Heart left ventricle (tissue), 16 donors: ENCODE measurements around the gene ZNF17. TPM values are rescaled to one million over a fixed set of nuclear protein-coding genes. Genes with fewer than 3 reads are reported as not detected.
A peak's percentile ranks its signal among the peaks of the same experiment; 100 is the strongest.

Experiments used
- ATAC-seq, 4 donors: fragments of 200-7000 bp; cut with Tn5 transposase; one replicate each; pipeline ENCODE4 v1.9.1; 2020 to 2022; ENCODE audit warnings: moderate library complexity in 4 of 4, mild to moderate bottlenecking in 3 of 4, moderate number of reproducible peaks in 1 of 4
- DNase-seq, 5 donors: peaks; one replicate each; pipeline ENCODE4 v3.0.0-alpha.2; 2020
- H3K27ac ChIP-seq, 12 donors: fragments of 200-600 bp; sonication (generic) in 4 of 12; one replicate each; pipeline versions ENCODE4 v1.5.0 to v1.8.0; 2016 to 2022; ENCODE audit warnings: mild to moderate bottlenecking in 2 of 12
- H3K27me3 ChIP-seq, 9 donors: fragments of 200-600 bp; sonication (generic) in 2 of 9; one replicate each; pipeline versions ENCODE4 v1.5.1 to v1.8.0; 2016 to 2022; ENCODE audit warnings: mild to moderate bottlenecking in 3 of 9
- H3K36me3 ChIP-seq, 9 donors: fragments of 200-600 bp; sonication (generic) in 2 of 9; one replicate each; pipeline versions ENCODE4 v1.5.0 to v1.8.0; 2018 to 2022; ENCODE audit warnings: mild to moderate bottlenecking in 2 of 9
- H3K4me1 ChIP-seq, 12 donors: fragments of 200-600 bp; sonication (generic) in 4 of 12; one replicate each; pipeline versions ENCODE4 v1.5.0 to v1.8.0; 2016 to 2022; ENCODE audit warnings: mild to moderate bottlenecking in 3 of 12
- H3K4me3 ChIP-seq, 12 donors: fragments of 200-600 bp; sonication (generic) in 4 of 12; one replicate each; pipeline versions ENCODE4 v1.5.0 to v1.8.0; 2017 to 2022; ENCODE audit warnings: mild to moderate bottlenecking in 9 of 12, moderate library complexity in 4 of 12
- H3K9me3 ChIP-seq, 12 donors: fragments of 200-600 bp; sonication (generic) in 4 of 12; one replicate each; pipeline versions ENCODE4 v1.5.0 to v1.8.0; 2016 to 2022; ENCODE audit warnings: mild to moderate bottlenecking in 1 of 12
- POLR2A ChIP-seq, 2 donors: fragments of 450-650 bp; IDR thresholded peaks; one replicate each; pipeline ENCODE4 v1.6.1; 2017; ENCODE audit warnings: antibody characterized with exemption in 2 of 2, mild to moderate bottlenecking in 2 of 2, moderate library complexity in 2 of 2
- WGBS, 4 donors: extraction: QIAGEN DNeasy Blood & Tissue Kit in 2 of 4; methylation state at CpG; one replicate each; pipeline versions ENCODE4 v1.1.5 to v1.1.7; 2013 to 2018; 5-methylcytosine and 5-hydroxymethylcytosine counted together
- intact Hi-C, 10 donors: fragments of 100-400 bp; cut with DNase I; formaldehyde crosslinking; loops; one replicate each; pipeline versions ENCODE4 v1.11.1 to v1.14.2; 2022
- polyA plus RNA-seq, 2 donors: library from polyadenylated mRNA; stranded (reverse); fragments of 200-250 nt; gene quantifications; one replicate each; pipeline ENCODE4 v1.2.3, GENCODE V29; 2013
- total RNA-seq, 9 donors: library from RNA; depleted of rRNA in 2 of 9; stranded (reverse); fragments of >200 nt in 2 of 9; fragmentation: NEBNext Ultra II Directional in 3 of 9; extraction: Animal tissue kit (Norgen Biotek cat#: 25700) in 3 of 9; gene quantifications; one replicate each; pipeline versions ENCODE4 v1.1.0 to v1.2.4, GENCODE V29; 2016 to 2023
- TF ChIP-seq, protein P1 (sequence below), 12 donors: fragments of 200-600 bp; sonication (generic) in 4 of 12; IDR thresholded peaks; one replicate each; pipeline versions ENCODE4 v1.5.0 to v1.8.0; 2018 to 2022; ENCODE audit warnings: antibody characterized with exemption in 12 of 12, mild to moderate bottlenecking in 5 of 12
- donor health status: ischemic (EF 13 %, LVEDD 7.1; RV severe dilation, severe dysfunction).
- donor health status: healthy with polysubstance abuse.
- donor health status: DM: no; HTN: yes; CAD: no.
- donor health status: DM: no; HTN: no; CAD: no.
- donor health status: ischemic (EF 25% LVEDD 6.9; RV normal size, moderate dysfunction).
- donor health status: ischemic (EF 25% LVEDD 5.7; RV mildly dilated, moderate dysfunction).
- donor health status: healthy.
- donor health status: DM: yes; HTN: yes; CAD: no.
- donor health status: ischemic (EF 35%, LVEDD 5.7; RV mildly dilated, moderate dysfunction).
- donor health status: nonischemic (EF 11% LVEDD 7.7; RV severe dilation, severe dysfunction).
- donor health status: DM: yes; HTN: yes; CAD: no.
- donor health status: PGD.
- donor health status: ischemic (EF 29% LVEDD 5.4; RV normal size, mild dysfunction).
- donor health status: nonischemic (EF 23%, LVEDD 6.1; RV moderate dilation, normal function).

The ZNF17 gene
- total and polyA plus RNA-seq, 11 donors, result 3.2 to 13.5 (median 8.8) TPM

GRCh38 chr19:57436417-57436816, 25.5 kb downstream of the ZNF17 start:
- no peak overlapping the region for H3K27ac ChIP-seq
- TF ChIP-seq, protein P1, sequence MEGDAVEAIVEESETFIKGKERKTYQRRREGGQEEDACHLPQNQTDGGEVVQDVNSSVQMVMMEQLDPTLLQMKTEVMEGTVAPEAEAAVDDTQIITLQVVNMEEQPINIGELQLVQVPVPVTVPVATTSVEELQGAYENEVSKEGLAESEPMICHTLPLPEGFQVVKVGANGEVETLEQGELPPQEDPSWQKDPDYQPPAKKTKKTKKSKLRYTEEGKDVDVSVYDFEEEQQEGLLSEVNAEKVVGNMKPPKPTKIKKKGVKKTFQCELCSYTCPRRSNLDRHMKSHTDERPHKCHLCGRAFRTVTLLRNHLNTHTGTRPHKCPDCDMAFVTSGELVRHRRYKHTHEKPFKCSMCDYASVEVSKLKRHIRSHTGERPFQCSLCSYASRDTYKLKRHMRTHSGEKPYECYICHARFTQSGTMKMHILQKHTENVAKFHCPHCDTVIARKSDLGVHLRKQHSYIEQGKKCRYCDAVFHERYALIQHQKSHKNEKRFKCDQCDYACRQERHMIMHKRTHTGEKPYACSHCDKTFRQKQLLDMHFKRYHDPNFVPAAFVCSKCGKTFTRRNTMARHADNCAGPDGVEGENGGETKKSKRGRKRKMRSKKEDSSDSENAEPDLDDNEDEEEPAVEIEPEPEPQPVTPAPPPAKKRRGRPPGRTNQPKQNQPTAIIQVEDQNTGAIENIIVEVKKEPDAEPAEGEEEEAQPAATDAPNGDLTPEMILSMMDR (IDR thresholded peaks at IDR 0.05), result no peak
- no peak for TF ChIP-seq POLR2A (IDR thresholded peaks at IDR 0.05)
- DNase-seq (no peak), ATAC-seq (no peak)
- peak overlapping the region in 6 of 12 donors; percentile 70 to 94 (median 92) for H3K4me3 ChIP-seq
- no peaks in the 10 kb centered on the region for H3K27me3 ChIP-seq
- intact Hi-C loops, result loop anchor here in 1 of 10 donors (5.0 kb wide), 1 partner anchor 334 kb away; no protein-coding TSS in a partner anchor
- peaks cover 0 to 6% (median 0%) of the 10 kb centered on the region in 12 donors for H3K9me3 ChIP-seq
- 55 to 83% (median 66%) methylated on average over 1 of the region's 1 CpG for WGBS, 4 donors
- H3K4me1 ChIP-seq, result peaks cover 0 to 24% (median 15%) of the 10 kb centered on the region in 12 donors
- peaks cover 0 to 8% (median 0%) of the 10 kb centered on the region in 9 donors for H3K36me3 ChIP-seq

DNA sequence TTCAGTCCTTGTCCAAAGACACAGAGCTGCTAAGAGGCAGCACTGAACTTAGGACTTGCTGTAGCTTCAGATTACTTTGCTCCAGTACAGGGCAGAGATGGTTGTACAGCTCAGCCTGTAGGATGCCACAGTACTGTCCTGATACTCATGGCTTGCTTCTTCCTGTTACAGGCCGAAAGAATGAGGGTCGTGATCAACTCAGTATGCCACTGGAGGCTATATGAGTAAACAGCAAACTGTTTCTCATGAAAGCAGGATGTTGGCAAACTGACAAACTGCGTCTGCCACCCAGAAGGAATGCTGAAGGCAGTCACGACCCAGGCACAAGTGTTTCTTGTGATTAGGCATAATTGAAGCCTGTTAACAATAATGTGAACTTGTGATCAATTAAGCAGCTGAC, 27.0 kb downstream of the ZNF17 start:
- peaks cover 0 to 8% (median 0%) of the 10 kb centered on the region in 9 donors for H3K36me3 ChIP-seq
- ATAC-seq (no peak), DNase-seq (no peak)
- TF ChIP-seq POLR2A (IDR thresholded peaks at IDR 0.05), result no peak
- H3K9me3 ChIP-seq, result peaks cover 0 to 19% (median 0%) of the 10 kb centered on the region in 12 donors
- H3K27ac ChIP-seq, result no peak overlapping the region
- no peak overlapping the region for H3K4me3 ChIP-seq
- H3K27me3 ChIP-seq, result no peaks in the 10 kb centered on the region
- peaks cover 0 to 24% (median 15%) of the 10 kb centered on the region in 12 donors for H3K4me1 ChIP-seq
- WGBS, 4 donors, result 61 to 69% (median 67%) methylated on average over 4 of the region's 4 CpGs
- intact Hi-C loops, result loop anchor here in 1 of 10 donors (5.0 kb wide), 1 partner anchor 336 kb away; no protein-coding TSS in a partner anchor

- 89 to 94% (median 94%) methylated on average over 9 of the region's 9 CpGs for WGBS, 4 donors
- intact Hi-C loops, result loop anchor here in 1 of 10 donors (5.0 kb wide), 1 partner anchor 337 kb away; no protein-coding TSS in a partner anchor
- DNase-seq (no peak), ATAC-seq (no peak)
- peaks cover 0 to 29% (median under 1%) of the 10 kb centered on the region in 12 donors for H3K9me3 ChIP-seq
- H3K27ac ChIP-seq, result no peak overlapping the region
- H3K4me3 ChIP-seq, result no peak overlapping the region
- H3K4me1 ChIP-seq, result peaks cover 0 to 24% (median 15%) of the 10 kb centered on the region in 12 donors
- TF ChIP-seq, protein P1 (IDR thresholded peaks at IDR 0.05), result no peak
- no peak for TF ChIP-seq POLR2A (IDR thresholded peaks at IDR 0.05)
- H3K27me3 ChIP-seq, result no peaks in the 10 kb centered on the region
- H3K36me3 ChIP-seq, result peaks cover 0 to 13% (median 7%) of the 10 kb centered on the region in 9 donors
Measured at GRCh38 chr19:57438925-57439324, 28.0 kb downstream of the ZNF17 start.

DNA sequence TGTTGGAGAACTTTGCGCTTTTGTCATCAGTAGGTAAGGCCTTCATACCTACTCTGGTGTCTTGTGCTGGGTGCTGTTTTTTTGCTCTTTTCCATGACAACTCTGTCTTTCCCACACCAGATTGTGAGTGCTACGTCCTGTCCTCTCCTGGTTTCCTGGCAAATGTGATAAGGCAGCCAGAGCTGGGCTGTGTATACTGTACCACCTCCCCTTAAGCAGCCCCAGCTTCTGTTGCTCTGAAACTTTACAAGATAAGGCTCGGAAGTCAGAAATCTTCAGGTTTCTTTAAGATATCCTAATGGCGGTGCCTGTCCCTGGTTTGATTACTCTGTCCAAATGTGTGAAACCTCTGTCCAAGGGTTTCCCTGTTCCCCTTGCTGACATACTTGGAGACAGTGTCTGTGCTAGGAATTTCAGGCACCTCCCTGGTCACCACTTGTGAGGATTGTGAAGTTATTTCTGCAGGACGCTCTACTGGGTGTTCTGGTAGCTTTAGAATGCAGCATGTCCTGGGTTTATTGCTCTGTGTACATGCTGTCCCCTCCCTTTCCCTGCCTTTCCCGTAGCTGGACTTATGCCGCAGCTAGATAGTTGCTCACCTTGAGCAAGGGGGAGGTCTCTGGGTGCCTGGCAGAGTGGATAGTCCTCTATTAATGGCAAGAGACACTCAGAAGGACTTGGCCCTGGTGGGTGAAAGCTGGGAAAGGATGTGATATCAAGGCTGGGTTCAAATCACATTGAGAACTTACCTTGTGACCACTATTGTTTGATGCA, 31.2 kb downstream of the ZNF17 start:
- intact Hi-C loops, result no loop called here
- no peak overlapping the region for H3K4me3 ChIP-seq
- 62 to 76% (median 71%) methylated on average over 6 to 7 of the region's 7 CpGs for WGBS, 4 donors
- no peaks in the 10 kb centered on the region for H3K27me3 ChIP-seq
- no peak overlapping the region for H3K27ac ChIP-seq
- ATAC-seq (peak; percentile 19 to 75 (median 58)), DNase-seq (peak in 1 of 5 donors; percentile 34)
- peaks cover 0 to 62% (median 12%) of the 10 kb centered on the region in 12 donors for H3K9me3 ChIP-seq
- TF ChIP-seq POLR2A (IDR thresholded peaks at IDR 0.05), result no peak
- TF ChIP-seq, protein P1 (IDR thresholded peaks at IDR 0.05), result no peak
- H3K36me3 ChIP-seq, result peaks cover 0 to 24% (median 14%) of the 10 kb centered on the region in 9 donors
- peaks cover 0 to under 1% (median 0%) of the 10 kb centered on the region in 12 donors for H3K4me1 ChIP-seq
